GM18505 (cell line): ENCODE measurements around the gene ELF5.

Experiments used
- ATAC-seq: cut with Tn5 transposase; IDR thresholded peaks from one replicate; pipeline ENCODE4 v1.9.1; 2021; ENCODE audit not compliant: unreplicated experiment
- POLR2A ChIP-seq: IDR thresholded peaks from 4 replicates; pipeline ENCODE4 v1.6.1; 2011; ENCODE audit warnings: borderline replicate concordance; ENCODE audit not compliant: insufficient read depth, insufficient read length; ENCODE audit errors: extremely low read depth

ELF5 gene

DNA sequence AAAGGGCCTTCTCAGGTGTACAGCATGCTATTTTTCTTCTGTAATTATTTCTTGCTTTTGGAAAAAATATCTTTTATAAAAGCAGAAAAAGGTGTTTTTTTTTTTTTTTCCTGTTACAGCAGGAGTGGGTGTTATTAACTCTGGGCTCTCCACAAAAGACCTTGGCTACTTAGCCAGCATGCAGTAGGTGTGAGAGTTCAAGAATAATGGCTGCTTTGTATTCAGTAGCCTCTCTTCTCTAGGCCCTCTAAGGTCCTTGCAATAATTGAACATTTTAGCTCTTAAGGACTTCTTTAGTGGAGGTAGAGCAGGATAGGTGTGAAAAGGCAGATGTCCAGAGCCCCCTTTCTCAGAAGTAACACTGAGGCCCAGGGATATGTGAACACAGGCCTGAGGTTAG lies 3.4 kb downstream of the ELF5 start:
- TF ChIP-seq POLR2A: no peak
- no peak for ATAC-seq

DNA sequence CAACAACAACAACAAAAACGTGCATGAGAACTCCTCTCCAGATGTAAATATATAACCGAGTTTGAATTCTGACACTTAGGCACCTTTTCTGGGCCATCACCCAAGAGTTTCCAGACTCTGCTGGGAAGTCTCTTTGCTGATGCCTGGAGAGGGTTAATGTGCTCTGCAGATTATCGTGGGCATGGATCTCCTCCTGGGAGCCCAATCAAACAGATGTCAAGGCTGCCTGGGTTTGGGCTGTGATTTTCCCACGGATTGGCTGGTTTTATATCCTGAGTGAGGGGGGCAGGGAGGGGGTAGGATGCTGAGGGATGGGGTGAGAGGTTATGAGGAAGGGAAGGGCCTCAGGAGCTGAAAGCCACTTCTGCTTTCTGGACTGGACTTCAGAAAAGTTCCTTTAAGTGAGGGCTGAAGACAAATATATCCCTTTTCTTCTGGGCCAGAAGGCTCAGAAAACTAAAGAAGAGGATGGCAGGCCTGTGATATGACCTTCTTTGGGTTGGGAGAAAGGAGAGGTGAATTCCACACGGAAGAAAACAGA lies 4.2 kb downstream of the ELF5 start:
- no peak for TF ChIP-seq POLR2A
- ATAC-seq: no peak

DNA sequence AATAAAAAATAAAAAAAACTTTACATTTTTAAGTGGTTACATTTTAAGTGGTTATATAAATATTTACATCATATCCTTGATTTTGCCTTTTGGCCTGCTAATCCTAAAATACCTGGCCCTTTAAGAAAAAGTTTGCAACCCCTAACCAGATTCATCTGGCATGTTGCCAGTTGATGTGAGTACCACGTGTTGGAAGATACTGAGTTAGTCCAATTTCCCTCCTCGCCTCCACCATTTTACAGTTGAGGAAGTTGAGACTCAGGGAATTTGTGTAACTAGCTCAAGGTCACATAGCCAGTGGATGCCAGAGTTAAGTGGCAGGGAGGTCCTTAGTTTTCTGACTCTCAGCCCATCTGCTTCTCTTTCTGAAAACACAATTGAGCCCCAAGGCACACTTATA lies 5.1 kb downstream of the ELF5 start:
- no peak for ATAC-seq
- TF ChIP-seq POLR2A: no peak

DNA sequence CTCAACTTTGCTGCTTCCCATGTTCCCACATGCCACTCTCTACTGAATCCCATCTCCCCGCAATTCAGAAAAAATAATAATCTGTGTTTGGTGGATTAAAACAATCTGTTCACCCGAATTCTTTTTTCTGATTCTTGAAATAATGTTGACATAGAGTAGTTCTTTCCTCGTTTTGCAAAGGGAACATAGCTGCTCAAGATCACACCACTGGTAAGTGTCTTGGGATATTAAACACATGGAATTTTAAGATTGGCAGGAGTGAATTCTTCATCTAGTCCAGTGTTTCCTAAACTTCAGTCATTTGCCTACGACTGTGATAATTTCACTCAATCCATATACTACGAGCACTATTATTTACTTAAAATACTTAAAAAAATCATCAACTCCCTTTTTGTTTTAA lies 6.0 kb downstream of the ELF5 start:
- no peak for ATAC-seq

DNA sequence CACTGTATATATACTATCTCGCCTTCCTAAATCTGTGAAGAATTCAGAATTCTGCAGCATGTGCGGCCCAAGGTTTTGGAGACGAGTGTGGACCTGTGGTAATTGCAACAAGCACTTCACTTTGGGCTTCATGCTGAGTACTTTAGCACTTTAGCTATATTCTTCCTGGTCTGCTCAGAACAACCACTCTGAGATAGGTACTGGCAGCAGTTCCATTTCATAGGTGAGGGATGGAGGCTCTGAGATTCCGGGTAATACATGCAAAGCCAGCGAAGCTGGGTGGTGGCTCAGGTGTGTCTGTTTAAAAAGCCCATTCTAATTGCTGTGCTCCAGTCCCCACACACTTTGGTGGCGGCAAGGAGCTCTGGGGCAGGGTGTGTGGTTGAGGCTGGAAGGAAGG lies 6.4 kb downstream of the ELF5 start:
- no peak for TF ChIP-seq POLR2A
- no peak for ATAC-seq

More for the DNA sequence above, 6.0 kb downstream of the ELF5 start:
- TF ChIP-seq POLR2A: no peak

DNA sequence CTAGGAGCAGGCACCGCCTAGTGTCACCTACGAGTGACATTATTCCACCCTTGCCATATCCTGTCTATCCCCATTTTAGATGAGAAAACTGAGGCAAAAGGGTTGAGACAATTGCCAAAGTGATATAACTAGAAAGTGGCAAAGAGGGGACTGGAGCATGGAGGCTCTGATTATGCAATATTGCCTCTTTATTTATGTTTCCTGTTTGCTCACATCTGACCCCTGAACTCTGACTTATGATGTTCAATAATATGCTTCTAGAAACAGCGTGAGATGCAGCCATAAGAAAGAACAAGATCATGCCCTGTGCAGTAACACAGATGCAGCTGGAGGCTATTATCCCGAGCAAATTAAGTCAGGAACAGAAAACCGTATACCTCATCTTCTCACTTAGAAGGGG lies 7.7 kb downstream of the ELF5 start:
- no peak for ATAC-seq
- TF ChIP-seq POLR2A: no peak

DNA sequence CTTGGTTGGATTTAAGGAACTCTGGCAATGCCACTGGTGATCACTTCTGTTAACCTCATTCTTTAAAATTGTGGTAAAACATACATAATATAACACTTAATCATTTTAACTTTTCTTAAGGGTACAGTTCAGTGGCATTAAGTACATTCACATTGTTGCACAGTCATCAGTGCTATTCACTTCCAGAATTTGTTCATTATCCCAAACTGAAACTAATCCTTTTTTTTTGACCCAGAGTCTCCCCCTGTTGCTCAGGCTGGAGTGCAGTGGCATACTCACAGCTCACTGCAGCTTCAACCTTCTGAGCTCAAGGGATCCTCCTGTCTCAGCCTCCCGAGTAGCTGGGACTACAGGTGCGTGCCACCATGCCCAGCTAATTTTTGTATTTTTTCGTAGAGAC lies 10.6 kb downstream of the ELF5 start:
- no peak for ATAC-seq
- no peak for TF ChIP-seq POLR2A

DNA sequence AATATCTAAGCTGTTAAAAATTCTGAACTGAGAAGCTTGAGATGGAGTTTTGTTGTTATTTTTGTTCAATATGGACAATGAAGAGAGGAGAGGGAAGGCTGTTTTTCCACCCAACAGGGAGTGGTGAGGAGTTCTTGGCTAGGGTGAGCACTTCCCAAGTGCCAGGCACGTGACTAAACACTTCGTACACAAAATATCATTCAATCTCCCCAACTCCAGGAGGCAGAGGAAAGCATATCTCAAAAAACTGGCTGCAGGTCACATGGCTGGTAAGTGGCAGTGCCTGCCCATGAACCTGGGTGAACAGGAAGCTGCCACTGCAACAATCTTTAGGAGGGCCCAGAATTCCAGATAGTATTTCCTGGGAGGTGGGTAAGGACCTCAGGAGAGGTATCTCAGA lies 11.6 kb downstream of the ELF5 start:
- TF ChIP-seq POLR2A: no peak
- ATAC-seq: no peak

DNA sequence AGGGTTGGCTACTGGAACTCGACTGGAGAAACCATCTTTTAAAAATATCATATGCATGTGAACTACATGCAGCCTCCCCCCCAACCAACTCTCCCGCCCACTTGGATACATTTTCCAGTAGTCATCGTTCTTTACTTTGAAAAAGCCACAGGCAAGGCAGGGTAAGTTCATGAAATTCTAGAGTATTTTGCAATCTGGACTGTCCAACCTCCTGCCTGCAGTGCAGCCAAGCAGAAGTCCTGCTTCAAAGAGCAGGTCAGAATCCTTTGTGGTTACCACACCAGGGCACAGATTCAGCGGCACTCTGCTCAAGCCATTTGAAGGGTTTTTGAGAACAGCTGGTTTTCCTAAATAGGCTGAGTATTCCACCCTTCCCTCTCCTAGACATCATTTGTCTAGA lies 12.1 kb downstream of the ELF5 start:
- TF ChIP-seq POLR2A: no peak
- ATAC-seq: no peak

DNA sequence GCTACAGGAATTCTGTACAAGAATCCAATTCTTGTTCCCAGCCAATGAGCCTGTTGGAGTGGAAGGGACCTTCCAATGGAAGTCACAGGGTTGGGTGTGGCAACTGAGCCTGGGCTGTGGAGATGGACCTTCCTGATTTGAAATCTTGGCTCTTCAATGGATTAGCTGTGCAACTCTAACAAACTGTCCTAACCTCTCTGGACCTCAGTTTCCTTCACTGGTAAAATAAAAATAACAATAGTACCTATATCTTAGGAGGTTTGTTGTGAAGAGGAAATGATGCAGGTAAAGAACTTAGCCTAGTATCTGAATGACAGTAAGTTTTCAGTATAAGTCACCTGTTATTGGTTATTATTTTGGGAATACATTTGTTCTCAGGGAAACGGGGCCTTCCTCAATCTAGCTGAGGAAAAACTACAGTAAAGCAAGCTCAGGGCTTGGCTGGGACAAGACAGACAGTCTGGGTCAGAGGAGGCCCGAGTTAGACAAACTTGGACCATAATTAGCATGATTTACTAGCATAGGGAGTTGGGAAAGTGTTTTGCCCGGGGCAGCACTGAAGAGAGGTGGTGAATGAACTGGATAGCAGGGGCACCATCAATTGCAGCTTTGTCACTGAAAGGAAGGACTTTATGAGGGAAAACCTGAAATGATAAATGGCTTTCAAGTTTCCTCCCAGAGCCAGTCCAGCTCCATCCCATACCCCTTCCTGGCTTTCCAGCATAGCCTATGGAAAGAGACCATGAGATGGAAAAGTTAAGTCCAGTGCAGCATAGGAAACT lies 13.7 kb downstream of the ELF5 start:
- no peak for TF ChIP-seq POLR2A
- ATAC-seq: no peak

DNA sequence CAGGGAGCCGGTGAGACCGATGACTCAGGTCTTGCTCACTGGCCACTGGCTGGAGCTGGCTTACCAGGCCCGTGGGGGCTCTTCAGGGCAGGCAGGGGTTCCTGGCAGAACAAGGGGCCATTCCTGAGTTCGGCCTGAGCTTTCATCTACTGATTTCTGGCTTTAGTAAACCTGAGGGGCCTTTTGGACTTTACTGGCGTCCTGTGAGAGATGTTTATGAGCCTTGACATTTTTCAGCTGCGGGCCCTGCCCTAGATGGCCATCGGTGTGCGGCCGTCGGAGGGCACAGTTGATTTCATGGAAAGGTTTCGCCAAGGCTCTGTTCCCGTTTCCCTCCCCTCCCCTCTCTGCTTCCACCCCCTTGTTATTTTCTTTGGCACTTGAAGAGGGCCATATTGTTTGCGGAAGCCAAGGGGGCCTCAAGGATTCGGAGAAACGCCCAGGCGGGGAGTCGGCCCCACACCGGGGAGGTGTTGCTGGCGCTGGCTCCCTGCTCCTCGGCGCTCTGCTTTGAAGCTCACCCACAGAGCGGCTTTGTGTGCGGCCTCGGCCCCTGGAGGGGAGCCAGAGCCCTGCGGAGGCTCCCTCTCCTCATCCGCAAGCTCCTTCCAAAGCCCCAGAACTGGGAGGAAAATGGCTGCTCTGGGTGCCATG lies 17.7 kb downstream of the ELF5 start:
- ATAC-seq: no peak
- no peak for TF ChIP-seq POLR2A

DNA sequence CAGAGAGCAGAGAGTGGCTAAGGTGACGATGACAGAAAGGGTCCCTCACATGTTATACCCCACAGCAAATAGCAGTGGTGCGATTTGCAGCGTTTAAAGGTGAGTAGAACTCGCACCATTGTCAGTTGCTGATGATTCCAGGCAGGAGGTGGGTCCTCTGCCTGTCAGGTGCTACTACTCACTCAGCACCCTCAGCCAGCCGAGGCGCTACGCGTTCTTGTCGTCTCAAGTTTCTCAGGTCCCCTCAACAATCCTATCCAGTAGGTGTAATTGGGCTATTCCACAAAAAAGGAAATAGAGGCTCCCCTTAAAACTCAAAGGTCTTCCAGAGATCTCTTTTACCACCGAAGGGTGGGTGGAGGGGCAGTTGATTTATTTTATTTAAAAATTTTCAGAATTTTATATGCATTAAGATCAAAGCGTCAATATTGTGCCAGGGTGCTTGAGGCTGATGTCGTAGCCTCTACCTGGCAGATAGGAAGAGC lies 18.3 kb downstream of the ELF5 start:
- TF ChIP-seq POLR2A: no peak
- ATAC-seq: no peak

DNA sequence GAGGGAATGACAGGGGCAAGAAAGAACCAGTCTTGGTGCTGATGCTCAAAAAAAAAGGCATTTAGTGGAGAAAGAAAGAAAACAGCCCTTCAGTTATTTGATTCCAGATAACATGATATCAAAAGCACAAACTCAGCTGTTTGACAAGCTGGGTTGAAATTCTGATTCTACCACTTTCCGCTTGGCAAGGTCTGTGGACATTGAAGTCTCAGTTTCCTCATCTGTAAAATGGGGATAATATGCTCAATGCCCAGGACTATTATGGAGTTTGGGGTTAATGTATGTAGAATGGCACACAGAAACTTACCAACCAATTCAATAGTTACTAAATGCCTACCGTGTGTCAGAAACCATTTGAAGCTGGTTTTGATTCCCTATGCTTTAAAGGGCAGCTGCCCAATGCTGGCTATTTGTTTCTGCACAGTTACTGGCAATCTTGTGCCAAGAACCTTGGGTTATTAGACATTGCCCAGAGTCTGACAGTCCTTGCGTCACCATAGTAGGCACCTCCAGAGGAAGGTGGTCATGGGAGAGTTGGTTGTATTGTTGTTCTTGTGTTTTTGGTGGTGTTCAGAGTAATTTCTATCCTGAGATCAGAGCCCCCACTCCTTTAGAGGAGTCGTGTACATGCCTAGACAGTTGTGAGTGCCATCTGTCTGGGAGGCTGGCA lies 19.5 kb downstream of the ELF5 start:
- TF ChIP-seq POLR2A: no peak
- ATAC-seq: no peak
